ENCODE measurements around the gene CGNL1.

The CGNL1 gene

GRCh38 chr15:57532731-57533447 lies 156.6 kb downstream of the CGNL1 start:
- no peak for DNase-seq

- DNase-seq, result no peak
Observed at GRCh38 chr15:57533448-57533799, 157.1 kb downstream of the CGNL1 start.

- DNase-seq, result no peak
Observed at GRCh38 chr15:57534281-57534680, 158.0 kb downstream of the CGNL1 start.

GRCh38 chr15:57537072-57537471 lies 160.8 kb downstream of the CGNL1 start:
- DNase-seq, result no peak

- no peak for DNase-seq
Observed at GRCh38 chr15:57537488-57538264, 161.4 kb downstream of the CGNL1 start.

- DNase-seq, result no peak
Observed at GRCh38 chr15:57538265-57538529, 161.9 kb downstream of the CGNL1 start.

- no peak for DNase-seq
Observed at GRCh38 chr15:57538821-57539220, 162.5 kb downstream of the CGNL1 start.

- no peak for DNase-seq
Observed at GRCh38 chr15:57540211-57540610, 163.9 kb downstream of the CGNL1 start.

GRCh38 chr15:57540736-57541135 lies 164.4 kb downstream of the CGNL1 start:
- no peak for DNase-seq

GRCh38 chr15:57541271-57541670 lies 165.0 kb downstream of the CGNL1 start:
- no peak for DNase-seq

- peak; percentile 13 for DNase-seq
Observed at GRCh38 chr15:57541805-57542504, 165.7 kb downstream of the CGNL1 start.

- DNase-seq, result no peak
Observed at GRCh38 chr15:57542505-57542817, 166.2 kb downstream of the CGNL1 start.

GRCh38 chr15:57544848-57545480 lies 168.7 kb downstream of the CGNL1 start:
- DNase-seq, result no peak

GRCh38 chr15:57545995-57546394 lies 169.7 kb downstream of the CGNL1 start:
- DNase-seq, result no peak

- no peak for DNase-seq
Observed at GRCh38 chr15:57547243-57547755, 171.0 kb downstream of the CGNL1 start.

GRCh38 chr15:57548351-57548750 lies 172.0 kb downstream of the CGNL1 start:
- no peak for DNase-seq

GRCh38 chr15:57548835-57549234 lies 172.5 kb downstream of the CGNL1 start:
- DNase-seq, result no peak

- DNase-seq, result no peak
Observed at GRCh38 chr15:57549935-57550334, 173.6 kb downstream of the CGNL1 start.

- no peak for DNase-seq
Observed at GRCh38 chr15:57550640-57551039, 174.3 kb downstream of the CGNL1 start.

- DNase-seq, result no peak
Observed at GRCh38 chr15:57551715-57552677, 175.7 kb downstream of the CGNL1 start.

- no peak for DNase-seq
Observed at GRCh38 chr15:57552678-57553334, 176.5 kb downstream of the CGNL1 start.

GRCh38 chr15:57553526-57553925 lies 177.2 kb downstream of the CGNL1 start:
- no peak for DNase-seq

All from NCI-H526 treated with DMSO at 0.1 percent for 48 hours (cell line).